HT1080 (cell line): ENCODE results near the gene UMAD1. TPM values are rescaled to one million over a fixed set of nuclear protein-coding genes. Genes with fewer than 3 reads are reported as not detected.
"Not testable (repeated sequence)": the region's sequence is repeated elsewhere in the genome, so short reads cannot be mapped to it uniquely, and the experiment has no call there.

Source experiments
- DNase-seq: peaks from one replicate; pipeline ENCODE4 v3.0.0-alpha.2; 2015; ENCODE audit warnings: low read depth
- total RNA-seq: library from RNA; depleted of rRNA; stranded (reverse); fragments of >200 nt; shearing (Covaris generic); gene quantifications from 2 replicates; pipeline ENCODE4 v1.2.3, GENCODE V29; 2014

Gene UMAD1
- total RNA-seq, 1 experiment from 2014 or later, result 6.5 TPM

DNA sequence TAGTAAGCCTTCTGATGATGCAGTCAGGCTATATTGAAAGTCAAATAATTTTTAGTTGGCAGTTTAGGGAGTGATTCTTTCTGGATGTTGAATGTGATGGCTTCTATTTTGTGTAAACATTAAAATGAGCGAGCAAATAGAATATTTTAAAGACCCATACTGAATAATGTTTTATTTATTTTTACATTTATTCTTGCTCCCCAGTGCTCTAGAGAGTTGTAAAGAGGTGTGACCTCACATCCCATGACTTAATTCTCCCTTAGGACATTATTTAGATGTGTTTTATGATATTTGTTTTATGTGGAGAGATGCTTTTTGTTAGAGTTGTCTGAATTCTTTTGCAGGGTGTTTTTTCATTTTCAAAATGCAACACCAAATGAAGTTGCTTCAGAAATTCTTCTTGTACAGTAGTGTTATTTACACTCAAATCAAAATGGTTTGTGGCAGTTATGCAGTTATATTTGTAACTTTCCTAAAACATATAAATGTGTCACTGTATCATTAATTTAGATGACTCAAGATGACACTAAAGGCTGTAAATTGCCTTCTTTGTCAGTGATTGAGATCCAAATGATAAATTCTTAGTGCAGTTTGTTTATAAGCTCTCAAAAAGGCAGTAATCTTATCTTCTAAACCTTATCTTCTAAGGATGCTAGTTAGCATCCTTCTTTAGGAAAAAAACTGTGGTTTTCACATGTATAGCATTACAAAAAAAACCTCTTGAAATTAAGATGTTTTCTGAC is 12.4 kb downstream of the UMAD1 start:
- no peak for DNase-seq

DNA sequence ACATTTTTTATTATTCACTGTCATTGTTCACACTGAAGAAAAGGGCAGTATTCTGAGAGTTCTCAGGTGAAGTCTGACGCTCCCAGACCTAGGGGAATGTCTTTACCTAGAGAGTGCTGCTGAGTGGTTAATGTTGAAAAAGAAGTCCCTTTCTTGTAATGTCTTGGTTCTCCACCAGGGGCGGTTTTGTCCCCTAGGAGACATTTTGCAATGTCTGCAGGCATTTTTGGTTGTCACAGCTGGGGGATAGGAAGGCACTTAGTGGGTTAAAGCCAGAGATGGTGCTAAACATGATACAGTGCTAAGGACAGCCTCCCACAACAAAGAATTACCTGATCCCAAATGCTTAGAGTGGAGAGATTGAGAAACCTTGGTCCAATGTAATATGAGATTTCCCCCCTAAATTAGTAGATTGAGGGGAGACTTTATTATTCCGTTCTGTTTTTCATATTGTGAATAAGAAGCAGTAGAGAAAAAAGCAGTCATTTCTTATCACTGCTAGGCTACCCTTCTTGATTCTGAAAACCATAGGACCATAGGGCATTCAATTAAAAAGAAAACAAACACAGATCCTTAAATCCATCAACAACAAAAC is 13.1 kb downstream of the UMAD1 start:
- no peak for DNase-seq

DNA sequence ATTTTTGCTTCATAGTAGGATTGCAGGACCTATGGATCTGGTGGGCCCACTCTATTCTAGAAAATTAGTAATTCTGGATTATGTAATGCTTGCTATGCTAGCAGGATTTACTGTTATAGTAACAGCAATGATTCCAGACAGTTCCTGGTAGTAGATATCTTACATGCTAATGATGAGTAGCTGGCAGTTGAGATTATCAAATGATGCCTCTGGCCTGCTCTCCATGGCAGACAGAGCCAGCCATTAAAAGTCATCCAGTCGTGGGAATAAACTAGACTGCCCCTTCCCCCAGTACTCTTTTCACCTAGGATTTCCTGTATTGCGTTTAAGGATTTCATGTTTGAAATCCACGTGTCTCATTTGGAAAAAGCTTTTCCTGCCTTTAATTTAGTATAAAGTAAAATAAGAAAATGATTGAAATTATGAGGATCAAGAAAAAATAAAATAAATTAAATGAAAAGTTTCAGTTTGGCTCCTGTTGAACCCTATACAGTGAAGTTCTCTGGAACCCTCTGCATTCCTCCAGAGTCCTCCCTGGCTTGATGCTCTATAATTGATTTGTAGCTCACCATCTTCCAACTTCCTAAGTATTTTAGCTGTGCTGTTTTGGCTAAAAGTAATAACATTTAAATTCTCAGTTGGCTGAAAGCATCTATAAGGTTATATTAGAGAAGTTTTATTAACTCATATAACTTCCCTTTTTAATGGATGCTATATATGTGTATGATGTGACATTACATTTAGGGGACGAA is 14.6 kb downstream of the UMAD1 start:
- no peak for DNase-seq

DNA sequence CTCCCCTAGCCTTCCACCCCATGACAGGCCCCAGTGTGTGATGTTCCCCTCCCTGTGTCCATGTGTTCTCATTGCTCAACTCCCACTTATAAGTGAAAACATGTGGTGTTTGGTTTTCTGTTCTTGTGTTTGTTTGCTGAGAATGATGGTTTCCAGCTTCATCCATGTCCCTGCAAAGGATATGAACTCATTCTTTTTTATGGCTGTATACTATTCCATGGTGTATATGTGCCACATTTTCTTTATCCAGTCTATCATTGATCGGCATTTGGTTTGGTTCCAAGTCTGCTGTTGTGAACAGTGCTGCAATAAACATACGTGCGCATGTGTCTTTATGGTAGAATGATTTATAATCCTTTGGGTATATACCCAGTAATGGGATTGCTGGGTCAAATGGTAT is 15.9 kb downstream of the UMAD1 start:
- not testable (repeated sequence) for DNase-seq

GRCh38 chr7:7662527-7662926 is 22.0 kb downstream of the UMAD1 start:
- DNase-seq, result no peak

DNA sequence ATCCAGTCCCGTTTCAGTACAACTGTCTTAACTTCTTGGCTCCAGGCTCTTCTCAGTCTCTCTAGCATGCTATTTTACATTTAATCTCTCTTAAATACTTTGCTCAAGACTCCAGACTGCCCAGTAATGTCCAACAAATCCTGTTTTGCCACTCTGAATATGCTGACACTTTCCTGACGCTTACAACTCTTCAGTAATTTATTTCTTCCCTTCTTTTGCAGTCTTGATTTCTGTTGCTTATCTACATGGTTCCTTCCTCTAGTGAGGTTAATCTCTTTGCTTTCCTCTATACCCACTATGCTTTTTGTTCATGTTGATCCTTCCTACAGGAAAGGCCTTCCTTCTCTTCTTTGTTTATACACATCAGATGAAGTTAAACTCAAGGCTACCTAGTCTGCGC is 23.7 kb downstream of the UMAD1 start:
- no peak for DNase-seq

GRCh38 chr7:7665031-7665430 is 24.5 kb downstream of the UMAD1 start:
- no peak for DNase-seq

DNA sequence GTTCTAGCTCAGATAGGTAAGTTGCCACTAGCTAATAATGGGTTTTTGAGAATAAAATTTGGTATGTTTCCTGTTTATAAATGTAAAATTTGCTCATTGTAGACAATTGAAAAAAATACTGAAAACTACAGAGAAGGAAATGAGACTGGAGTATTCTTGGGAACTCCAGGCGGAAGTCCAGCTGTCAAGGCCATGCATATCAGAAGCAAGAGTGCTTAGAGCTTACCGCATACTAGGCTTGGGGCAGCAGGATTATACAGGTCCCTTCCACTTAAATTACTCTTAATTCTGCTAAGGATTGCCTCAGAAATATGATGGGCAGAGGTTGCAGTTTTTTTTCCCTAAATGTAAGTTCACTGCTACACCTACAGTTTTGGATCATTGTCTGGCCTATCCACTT is 26.6 kb downstream of the UMAD1 start:
- DNase-seq, result no peak

DNA sequence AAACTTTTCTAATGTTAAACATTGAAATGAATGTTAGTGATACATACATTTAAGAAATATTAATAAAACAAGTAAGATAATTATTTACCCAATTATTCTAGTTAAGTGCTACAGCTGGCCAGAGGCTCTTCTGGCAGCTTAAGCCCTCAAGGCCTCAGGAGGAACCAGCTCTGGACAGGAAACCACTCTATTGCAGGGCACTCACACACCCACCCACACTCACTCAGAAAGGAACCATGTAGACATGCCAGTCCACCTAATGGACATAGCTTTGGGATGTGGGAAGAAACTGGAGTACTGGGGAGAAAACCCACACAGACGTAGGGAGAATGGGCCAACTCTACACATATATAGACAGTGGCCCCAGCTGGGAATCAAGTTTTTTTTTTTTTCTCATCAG is 28.2 kb downstream of the UMAD1 start:
- DNase-seq, result no peak

DNA sequence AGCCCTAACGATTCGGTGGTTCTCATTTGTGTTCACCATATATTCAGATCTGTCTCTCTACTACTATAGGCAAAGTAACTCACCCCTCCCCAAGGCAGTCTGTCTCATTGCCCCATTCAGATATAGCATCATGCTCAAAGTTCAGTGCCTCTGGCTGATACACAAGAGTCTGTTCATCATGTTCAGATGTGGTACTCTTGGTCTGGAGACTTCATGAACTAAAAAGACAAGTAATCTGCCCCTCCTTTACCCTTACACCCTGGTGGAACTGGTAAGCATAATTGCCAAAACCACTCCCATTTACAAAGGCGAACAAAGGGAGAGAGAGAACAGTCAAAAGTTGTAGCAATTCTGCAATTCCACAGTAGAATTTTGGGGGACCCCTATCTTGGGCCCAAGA is 29.9 kb downstream of the UMAD1 start:
- DNase-seq, result no peak

DNA sequence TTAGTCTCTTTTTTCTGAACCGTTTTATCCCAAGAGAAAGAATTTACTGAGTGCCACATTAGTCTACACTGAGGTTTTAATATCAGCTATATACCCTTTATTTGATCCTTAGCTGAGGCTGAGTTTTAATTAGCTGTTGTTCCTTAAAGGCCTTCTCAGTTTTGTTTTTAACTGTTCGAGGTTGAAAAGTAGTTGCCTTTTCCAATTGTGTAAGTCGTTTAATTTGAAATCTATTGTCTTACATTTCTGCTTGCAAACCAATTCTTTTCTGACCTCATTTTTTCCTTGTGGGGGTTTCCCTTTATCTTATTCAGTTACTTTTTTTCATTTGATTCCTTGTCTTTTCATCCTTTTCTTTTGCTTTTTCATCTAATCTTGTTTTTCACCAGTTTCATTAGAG is 30.8 kb downstream of the UMAD1 start:
- DNase-seq, result no peak

DNA sequence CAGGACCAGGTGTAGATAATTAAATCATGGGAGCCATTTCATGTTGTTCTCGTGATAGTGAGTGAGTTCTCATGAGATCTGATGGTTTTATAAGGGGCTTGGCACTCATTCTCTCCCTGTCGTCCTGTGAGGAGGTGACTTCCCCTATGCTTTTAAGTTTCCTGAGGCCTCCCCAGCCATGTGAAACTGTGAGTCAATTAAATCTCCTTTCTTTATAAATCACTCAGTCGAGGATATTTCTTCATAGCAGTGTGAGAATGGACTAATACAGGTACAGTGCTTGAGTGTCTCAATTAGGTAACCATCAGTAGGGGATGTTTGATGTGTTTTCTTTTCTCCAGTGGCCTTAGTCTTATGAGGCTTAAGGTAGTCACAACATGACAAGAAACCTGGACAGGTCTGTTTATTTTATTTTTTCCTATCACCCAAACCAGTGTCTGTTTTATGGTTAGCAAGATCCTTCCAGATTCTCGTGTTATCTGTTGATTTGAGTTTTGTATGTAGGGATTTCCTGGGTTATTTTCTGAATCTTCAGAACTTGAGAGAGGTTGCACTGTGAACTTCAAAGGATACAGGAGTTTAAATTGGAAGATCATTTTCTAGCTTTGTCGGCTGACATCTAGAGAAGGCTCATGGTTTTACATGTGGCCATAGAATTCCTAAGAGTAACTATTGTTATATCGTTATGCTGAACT is 32.1 kb downstream of the UMAD1 start:
- DNase-seq, result no peak

DNA sequence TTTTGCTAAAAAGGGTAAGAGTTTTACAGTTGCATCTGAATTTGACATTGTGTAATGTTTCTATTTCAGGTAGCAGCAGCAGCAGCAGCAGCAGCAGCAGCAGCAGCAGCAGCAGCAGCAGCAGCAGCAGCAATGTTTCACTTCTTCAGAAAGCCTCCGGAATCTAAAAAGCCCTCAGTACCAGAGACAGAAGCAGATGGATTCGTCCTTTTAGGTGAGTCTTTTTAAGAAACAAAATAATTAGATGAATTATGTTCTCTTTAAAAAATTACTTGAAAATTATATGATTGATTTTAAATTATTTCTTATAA is 32.6 kb downstream of the UMAD1 start:
- DNase-seq, result no peak

- DNase-seq, result no peak
Measured at GRCh38 chr7:7675686-7676085, 35.1 kb downstream of the UMAD1 start.

- not testable (repeated sequence) for DNase-seq
Measured at GRCh38 chr7:7679640-7680039, 39.1 kb downstream of the UMAD1 start.

GRCh38 chr7:7681191-7681935 is 40.8 kb downstream of the UMAD1 start:
- peak; percentile 50 for DNase-seq

DNA sequence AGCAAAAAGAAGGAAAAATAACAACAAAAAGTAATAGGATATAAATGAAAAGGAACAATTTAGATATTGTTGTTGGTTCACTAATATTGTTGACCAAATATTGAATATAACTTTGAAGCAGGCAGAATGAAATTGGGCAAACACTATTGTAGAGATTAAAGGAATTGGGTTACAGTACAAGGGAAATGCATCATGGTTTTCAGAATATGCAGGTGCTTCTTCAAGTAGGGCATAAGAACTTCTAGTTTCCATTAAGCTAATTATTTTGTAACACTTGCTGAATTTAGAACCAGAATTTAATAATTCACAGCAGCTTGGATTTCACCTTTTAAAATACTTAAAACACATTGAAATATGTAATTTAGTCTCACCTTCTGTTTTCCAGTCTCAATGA is 41.4 kb downstream of the UMAD1 start:
- DNase-seq, result no peak

GRCh38 chr7:7682861-7683260 is 42.3 kb downstream of the UMAD1 start:
- DNase-seq, result no peak

- no peak for DNase-seq
Measured at GRCh38 chr7:7686811-7687508, 46.4 kb downstream of the UMAD1 start.

- DNase-seq, result no peak
Measured at GRCh38 chr7:7687800-7688199, 47.2 kb downstream of the UMAD1 start.

DNA sequence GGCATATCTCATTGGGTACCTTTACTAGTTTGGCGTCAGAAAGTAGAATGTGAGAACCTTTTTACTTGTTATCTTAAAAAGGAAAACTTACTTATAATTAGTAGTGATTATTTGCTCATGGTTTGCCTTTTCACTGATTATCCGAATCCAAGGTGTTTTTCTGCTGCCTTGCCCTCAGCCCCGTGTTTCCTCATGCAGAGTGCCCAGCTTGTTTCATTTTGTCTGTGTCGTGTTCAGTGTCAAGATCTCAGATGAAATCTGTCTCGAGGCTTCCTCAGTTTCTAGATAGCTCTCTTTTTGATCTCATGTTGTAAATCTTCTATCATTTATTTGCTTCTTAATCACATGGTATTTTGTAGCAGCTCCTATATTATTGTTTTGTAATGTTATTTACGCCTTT is 47.8 kb downstream of the UMAD1 start:
- DNase-seq, result no peak
